ENCODE results near the gene PLEKHM2.

GRCh38 chr1:15687446-15687845 lies 3.3 kb downstream of the PLEKHM2 start:
- TF ChIP-seq, protein P1, sequence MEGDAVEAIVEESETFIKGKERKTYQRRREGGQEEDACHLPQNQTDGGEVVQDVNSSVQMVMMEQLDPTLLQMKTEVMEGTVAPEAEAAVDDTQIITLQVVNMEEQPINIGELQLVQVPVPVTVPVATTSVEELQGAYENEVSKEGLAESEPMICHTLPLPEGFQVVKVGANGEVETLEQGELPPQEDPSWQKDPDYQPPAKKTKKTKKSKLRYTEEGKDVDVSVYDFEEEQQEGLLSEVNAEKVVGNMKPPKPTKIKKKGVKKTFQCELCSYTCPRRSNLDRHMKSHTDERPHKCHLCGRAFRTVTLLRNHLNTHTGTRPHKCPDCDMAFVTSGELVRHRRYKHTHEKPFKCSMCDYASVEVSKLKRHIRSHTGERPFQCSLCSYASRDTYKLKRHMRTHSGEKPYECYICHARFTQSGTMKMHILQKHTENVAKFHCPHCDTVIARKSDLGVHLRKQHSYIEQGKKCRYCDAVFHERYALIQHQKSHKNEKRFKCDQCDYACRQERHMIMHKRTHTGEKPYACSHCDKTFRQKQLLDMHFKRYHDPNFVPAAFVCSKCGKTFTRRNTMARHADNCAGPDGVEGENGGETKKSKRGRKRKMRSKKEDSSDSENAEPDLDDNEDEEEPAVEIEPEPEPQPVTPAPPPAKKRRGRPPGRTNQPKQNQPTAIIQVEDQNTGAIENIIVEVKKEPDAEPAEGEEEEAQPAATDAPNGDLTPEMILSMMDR (conservative IDR thresholded peaks at IDR 0.05; ENCODE audit: low read depth, low read length): no peak
- TF ChIP-seq EZH2 (IDR thresholded peaks at IDR 0.05; ENCODE audit: borderline replicate concordance, low read depth, low read length, poor library complexity, severe bottlenecking): no peak

Measured in A673 (cell line).